Measurements from ENCODE around the gene GGNBP2. TPM values are rescaled to one million over a fixed set of nuclear protein-coding genes. Genes with fewer than 3 reads are reported as not detected.

Gene GGNBP2
- total RNA-seq, 1 experiment from 2014 or later: 58.9 TPM

DNA sequence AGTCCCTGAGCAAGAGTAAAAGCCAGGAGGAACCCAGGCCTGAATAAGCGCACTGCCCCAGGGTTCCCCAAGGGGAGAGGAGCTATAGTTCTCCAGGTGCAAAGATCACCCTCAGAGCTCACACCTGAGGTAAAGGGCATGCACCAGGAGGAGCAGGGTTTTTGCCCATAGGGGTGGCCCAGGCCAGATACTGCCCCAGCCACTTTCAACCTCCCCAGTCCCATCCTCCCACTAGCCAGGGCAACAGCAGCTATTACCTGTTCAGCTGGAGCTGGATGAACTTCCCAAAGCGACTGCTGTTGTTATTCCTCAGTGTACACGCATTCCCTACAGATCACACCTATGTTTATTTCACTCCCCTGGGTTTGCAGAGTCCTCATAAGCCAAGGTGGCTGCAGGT is 29.9 kb upstream of the GGNBP2 start:
- DNase-seq (ENCODE audit: low read depth): no peak

DNA sequence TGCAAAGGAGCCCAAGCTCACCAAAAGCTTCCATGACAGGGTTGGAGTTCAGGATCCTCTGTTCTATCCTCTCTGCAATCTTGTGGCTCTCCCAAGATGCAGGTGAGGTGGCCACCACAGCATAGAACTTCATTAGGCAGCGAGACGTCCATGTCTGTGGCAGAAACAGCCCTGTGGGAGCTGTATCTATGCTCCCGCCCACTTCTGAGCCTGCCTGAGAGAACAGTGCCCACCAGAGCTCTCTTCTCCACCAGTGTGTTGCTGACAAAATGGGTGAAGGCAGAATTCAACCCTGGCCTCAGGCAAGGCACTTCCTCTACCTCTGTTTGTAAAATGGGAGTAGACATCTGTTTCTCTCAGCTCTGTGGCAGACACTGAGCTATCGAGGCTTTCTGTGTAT is 28.9 kb upstream of the GGNBP2 start:
- no peak for DNase-seq (ENCODE audit: low read depth)

DNA sequence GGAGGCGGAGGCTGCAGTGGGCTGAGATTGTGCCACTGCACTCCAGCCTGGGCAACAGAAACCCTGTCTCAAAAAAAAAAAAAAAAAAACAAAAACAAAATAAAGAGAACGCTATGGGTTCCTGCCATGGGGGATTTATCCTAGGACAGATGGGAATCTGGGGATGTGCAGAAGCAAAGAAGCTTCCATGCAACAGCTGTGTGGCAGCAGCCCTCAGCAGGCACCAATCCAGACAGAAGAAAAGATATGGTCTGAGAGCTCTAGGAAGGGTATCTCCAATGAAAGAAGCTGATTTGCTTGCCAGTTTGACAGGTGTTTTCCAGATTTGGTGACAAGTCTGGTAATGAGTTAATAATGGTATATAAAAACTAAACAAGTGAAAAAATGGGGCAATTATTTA is 21.6 kb upstream of the GGNBP2 start:
- no peak for DNase-seq (ENCODE audit: low read depth)

DNA sequence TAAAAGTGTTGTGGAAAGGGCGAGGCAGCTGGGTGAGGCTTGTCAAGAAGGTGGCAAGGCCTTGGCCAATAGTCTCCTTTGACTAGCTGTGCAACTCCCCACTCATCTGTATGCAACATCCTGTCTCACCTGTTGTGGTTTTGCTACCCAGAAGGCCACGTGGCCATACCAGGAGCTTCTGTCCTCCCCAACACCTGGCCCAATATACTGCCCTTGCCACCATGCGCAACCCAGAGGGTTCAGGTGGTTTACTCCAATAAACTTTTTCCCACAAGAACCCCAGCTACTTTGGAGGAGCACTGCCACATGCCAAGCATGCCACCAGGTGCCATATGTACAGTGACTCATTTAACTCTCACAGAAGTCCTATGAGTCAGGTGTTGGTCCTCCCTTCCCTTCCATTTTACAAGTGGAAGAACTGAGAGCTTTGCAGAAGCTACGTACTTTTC is 20.3 kb upstream of the GGNBP2 start:
- DNase-seq (ENCODE audit: low read depth): peak; percentile 72

DNA sequence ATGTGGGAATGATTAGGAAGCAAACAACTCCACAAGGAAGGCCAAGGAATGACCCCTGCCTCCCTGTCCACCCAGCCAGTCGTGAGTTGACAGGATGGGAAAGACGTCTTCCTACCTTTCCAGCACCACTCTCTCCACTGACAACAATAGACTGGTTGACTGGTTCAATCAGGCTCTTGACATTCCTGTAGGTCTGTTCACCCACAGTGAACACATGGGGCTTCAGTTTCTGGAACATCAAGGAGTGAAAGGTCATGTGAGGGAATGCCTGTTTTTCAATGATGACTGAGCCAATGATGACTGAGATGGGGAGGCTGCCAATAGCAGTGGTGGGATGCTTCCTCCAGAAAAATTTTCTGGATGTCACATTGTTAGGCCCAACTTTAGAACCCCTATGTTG is 19.6 kb upstream of the GGNBP2 start:
- peak; percentile 41 for DNase-seq (ENCODE audit: low read depth)

DNA sequence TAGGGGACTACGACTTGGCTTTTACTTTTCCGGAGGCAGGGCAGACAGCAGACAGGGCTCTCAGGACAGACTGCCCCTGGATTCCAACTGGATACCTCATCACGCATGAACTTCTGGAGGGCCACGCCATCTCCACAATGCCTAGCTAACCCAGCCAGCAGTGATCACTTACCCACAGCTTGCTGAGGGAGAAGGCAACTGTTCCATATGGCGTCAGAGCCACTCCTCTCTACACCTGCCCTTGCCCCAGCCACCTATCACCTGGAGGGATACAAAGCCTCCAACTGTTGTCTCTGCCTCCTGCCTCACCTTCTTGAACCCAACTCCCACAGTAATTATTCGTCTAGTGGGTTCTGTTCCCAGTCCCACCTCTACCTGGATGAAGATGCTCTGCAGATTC is 18.8 kb upstream of the GGNBP2 start:
- no peak for DNase-seq (ENCODE audit: low read depth)

DNA sequence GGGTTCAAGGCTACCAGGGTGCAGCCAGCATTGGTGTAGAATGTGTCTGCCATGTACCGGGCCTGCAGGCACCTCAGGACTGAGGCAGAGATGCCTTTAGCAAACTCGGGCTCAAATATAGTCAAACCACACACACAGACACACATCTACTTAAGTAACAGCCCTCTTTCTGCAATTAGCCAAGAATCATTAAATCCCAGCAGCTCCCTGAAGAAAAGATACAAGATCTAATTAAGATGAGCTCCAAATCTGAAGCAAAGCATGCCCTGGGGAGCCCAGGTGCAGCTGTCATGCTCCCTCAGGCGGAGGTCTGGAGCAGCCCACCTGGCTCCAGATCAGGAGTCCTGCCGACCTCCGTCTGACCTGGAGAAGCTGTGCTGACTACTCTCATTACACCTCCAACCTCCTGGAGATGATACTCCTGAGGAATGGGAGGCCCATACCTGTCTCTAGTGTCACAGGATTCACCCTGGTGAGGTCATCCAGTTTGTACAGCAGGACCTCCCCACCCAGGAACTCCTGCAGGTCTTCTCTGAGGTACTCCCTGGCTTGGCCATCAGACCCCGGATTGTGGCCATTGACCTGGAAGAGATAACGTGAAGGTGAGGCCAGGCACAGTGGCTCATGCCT is 17.0 kb upstream of the GGNBP2 start:
- DNase-seq (ENCODE audit: low read depth): no peak

DNA sequence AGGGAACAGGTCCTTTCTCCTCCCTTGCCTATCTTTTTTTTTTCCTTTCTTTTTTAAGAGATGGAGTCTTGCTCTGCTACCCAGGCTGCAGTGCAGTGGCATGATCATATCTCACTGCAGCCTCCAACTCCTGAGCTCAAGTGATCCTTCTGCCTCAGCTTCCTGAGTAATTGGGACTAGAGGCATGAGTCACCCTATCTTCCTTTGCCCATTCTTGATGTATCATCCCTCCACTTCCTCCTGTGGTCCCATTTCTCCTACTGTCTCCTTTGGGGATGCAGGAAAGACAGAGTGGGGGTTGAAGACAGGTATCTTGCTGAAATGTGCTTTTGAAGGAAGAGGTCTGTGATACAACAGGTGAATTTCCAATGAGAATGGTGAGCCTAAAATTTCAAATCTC is 15.6 kb upstream of the GGNBP2 start:
- DNase-seq (ENCODE audit: low read depth): peak; percentile 76

DNA sequence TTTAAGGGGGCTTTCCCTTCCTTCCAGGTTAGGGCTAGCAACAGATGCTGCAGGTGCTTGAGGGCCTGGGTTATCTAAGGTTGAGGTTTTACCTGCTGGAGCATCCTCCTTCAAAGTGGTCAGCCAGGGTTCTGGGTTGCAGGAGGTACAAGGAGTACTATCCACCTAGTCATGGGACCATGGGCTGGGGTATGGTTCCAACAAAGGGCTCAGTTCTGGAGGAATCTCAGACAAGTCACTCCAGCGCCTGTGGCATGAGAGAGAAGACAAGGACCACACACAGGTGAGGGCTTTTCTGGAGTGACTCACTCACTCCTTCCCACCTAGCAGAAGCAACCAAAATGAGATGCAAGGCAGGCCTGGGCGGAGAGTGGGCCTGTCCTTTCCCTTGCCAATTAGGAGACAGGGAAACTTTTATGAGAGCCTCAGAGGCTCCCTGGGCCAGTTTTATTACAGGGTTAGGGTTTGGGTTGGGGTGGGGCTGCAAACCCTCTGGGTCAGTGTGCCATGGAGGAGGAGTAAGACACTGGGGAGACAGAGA is 12.2 kb upstream of the GGNBP2 start:
- DNase-seq (ENCODE audit: low read depth): no peak

DNA sequence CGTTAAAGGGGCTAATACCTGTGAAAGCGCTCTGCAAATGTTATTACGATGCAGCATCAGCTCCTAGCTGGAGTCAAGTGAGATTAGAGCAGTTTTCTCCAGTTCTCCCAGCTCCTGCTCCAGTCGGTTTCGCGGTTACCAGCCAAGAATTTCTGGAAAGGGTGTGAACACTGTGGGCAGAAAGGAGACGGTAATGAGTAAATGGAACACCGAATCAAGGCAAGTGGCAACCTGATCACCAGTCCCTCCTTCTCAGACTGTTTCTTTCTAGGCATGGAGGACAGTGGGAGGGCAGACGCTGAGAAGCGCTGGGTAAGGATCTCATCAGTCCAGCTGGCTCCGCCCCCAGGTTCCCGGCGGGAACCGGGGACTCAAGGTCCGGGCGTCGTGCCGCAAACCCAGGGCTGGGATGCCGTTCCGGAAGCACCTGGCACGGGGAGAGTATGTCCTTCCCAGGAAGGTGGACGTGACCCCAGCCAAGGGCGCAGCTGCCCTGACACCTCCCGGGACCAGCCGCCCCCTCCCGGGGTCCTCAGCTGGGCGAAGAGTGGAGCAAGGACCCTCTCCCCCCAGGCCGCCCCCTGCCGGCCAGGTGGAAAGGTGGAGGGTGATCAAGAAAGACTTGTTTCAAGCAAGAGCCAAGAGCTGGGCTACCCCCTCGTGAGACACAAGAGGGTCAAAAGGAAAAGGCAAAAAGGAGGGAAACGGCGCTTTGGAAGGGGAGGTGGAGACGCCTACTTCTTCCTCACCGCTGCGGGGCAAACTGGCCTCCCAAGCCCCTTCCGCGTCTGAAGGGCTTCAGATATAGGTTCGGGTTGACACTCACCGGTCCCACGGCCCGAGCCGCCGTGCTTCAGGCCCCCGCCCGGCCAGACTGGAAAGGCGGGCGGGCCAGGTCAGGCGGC is 10.5 kb upstream of the GGNBP2 start:
- DNase-seq (ENCODE audit: low read depth): peak; percentile 64

DNA sequence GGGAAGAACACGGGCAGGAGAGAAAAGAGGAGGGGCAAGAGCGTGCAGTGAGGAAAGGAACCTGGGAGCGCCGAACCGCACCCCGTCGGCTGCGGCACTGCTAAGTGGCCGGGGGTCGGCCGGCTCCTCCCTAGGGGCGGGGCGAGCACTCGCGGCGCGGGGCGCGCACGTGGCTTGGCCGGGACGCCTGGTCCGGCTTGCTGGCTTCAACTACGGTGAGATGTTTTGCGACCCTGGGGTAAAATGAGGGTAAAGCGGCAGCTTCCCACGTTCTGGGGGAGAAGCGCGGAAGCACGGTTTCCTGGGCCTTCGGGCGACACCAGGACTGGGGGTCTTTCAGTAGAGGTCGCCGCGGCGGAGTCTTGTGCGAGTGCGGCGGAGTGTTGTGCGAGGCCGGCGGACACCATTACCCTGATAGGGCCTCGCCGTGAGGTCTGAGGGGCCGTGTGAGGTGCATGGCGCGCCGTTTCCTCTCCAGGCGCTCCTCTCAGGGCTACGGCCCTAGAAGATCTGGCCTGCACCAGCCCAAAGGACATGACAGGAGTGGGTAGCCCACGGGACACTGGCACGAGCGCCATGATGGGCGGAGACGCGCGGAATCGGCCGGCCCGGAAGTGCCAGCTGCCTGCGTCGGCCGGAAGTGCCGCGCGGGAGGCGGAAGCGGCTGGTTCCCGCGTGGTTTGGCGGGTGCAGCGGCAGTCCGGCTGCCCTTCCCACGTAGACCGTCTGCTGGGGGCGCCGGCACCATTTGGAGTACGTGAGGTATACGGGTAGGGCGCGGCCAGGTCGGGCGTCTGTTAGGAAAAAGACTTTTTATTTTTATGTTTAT is 9.7 kb upstream of the GGNBP2 start, which contains the start of the genes MYO19 and PIGW:
Gene MYO19 (minus strand): TSS at position 29 of the 829 bp plus-strand sequence. CDS start 2,330 bp downstream, outside the sequence.
Gene PIGW (plus strand): TSS at position 148 of the 829 bp plus-strand sequence. CDS start 2,115 bp downstream, outside the sequence.
- DNase-seq (ENCODE audit: low read depth): peak; percentile 88

DNA sequence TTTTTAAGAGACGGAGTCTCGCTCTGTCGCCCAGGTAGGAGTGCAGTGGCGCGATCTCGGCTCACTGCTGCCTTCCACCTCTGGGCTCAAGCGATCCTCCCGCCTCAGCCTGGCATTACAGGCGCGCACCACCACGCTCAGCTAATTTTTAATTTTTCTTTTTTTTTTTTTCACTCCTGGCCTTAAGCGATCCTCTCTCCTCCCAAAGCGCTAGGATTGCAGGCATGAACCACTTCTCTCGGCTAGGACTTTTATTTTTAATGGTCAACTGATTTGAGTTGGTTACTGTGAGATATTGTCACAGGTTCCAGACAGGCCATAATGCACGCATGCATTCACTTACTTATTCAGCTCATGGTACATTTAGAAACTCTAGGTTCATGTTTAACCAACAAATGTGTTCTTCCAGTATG is 9.0 kb upstream of the GGNBP2 start:
- no peak for DNase-seq (ENCODE audit: low read depth)

DNA sequence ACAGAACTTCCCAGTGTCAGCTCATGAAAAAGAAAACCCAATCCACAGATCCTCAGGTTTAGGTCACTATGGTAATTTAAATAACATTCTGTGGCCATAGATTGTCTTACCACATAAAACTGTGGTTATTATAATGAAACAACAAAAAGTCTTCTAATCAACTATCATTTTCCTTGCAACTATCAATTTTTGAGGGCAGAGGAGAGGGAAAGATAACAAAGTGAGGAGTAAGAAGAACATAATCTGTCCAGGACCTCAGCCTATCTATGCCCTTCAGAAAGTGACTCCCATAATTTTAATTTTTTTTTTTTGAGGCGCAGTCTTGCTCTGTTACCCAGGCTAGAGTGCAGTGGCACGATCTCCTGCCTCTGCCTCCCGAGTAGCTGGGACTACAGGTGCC is 4.0 kb upstream of the GGNBP2 start:
- no peak for DNase-seq (ENCODE audit: low read depth)

DNA sequence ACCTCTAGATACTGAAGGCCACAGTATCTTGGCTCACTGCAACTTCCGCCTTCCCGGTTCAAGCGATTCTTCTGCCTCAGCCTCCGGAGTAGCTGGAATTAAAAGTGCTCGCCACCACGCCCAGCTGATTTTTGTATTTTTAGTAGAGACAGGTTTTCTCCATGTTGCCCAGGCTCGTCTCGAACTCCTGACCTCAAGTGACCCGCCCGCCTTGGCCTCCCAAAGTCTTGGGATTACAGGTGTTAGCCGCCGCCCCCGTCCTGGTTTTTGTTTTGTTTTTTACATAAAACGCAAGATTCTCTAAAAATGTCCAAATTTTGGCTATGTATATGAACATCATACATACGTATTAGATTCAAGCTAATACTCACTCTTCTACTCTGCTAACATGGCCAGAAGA is 2.0 kb upstream of the GGNBP2 start:
- no peak for DNase-seq (ENCODE audit: low read depth)

DNA sequence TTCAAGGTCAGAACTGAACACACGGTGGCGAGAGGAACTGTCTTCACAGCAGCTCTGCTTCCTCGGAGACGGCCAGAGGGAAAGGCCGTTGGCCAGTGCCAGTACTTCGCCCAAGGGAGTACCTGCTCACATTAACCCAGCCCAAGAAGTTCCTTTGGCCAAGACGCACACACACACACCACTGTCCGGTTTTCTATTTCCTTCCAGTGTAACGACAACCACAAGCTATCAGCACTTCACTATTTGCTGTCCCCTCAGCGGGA is 744 bp upstream of the GGNBP2 start:
- no peak for DNase-seq (ENCODE audit: low read depth)

DNA sequence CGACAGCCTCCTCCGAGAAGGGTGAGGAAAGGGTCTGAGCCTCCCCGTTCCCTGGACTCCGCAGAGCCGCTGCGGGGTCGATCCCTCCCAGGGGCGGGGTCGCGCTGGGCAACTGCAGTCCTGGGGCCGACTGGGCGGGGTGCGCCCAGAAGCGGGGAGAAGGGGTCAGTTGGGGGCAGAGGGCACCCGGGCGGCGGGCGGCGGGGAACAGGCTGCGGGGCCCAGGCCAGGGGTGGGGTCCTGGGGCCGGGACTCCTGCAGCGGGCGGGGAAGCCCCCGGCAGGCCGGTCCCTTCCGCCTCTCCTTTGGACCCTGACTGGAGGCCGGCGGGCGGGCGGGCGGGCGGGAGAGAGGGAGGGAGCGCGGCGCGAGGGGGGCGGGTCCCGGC is 352 bp downstream of the GGNBP2 start:
- DNase-seq (ENCODE audit: low read depth): no peak

DNA sequence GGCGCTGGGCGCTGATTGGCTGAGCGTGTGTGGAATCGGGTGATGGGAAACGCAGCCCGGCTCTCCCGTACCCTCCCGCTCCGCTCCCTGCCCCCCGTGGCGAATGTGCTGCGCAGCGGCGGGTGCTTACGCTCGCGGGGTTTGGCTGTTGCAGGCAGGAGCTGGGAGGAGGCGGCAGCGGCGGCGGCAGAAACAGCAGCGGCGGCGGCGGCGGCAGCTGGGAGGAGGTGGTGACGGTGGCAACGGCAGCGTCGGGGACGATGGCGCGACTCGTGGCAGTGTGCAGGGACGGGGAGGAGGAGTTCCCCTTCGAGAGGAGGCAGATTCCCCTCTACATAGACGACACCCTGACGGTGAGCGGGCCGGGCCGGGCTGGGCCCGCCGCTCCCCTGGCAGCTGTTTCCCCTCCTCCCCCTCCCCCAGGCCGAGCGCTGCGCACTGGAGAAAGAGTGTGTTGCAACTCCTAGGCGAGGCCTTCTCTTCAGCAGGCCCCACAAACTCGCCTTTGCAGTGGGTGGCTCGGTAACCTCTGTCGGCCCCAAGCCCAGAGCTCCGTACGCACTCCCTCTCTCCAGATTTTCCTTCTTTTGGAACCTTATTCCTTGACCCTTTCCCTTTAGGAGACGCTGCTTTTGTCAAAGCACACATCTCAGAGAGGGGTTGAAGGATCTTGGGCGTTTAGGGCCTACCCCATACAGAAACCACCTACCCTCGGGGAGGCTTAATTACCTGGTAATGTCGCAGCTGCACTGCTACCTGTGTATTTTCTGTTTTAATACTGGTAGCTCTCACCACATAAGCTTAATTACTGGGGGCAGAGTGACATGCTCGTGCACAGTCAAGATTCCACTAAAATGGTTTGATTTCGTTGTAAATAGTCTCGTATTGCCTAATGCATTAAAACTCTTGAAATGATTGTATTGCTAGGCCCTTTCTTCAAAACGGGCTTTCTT is 1.0 kb downstream of the GGNBP2 start:
- DNase-seq (ENCODE audit: low read depth): peak; percentile 93

DNA sequence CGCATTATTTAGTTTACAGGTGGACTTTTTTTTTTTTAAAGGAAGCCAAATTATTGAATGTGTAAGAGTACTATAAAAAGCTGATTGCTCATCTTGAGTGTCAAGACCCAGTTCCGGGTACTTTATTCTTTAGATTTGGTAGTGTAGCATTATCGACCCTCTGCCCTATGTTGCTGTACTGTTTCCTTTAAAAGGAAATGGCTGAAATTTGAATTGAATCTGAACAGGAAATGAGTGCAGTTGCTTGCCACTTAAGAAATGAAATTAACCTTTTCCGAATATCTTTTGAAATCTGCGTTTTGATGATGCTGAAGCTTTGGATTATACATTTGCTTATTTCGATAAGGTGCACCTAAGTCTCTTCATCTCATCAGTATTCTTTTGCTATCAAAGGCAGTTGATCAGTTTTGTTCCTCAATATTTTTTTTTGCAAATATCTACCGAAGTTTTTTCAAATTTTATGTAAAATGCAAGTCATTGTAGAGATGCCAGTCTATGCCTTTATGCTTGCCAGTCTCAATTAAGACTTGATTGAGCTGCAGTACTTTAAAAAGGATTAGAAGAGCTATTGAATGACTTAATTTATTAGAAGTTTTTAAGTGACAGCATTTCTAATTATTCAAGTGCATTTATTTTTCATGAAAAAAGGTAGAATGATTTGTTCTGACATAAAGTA is 1.8 kb downstream of the GGNBP2 start:
- no peak for DNase-seq (ENCODE audit: low read depth)

DNA sequence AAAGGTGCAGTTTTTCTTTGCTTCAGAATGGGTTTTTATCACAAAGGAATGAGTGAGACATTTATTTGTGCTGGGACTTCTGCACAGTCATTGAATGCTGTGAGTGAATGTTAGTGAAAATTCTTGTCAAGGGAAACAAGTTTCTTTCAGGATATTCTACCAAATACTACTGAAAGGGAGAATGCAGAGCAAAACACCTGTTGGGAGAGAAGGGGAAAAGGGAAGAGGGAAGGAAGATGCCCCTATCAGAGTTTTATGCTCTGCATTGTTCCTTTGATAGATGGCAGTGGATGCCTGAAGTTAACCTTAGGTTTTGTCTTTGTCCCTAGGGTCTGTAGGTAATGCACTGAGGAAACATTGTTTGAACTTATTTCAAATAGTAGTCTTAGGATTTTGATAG is 3.1 kb downstream of the GGNBP2 start:
- no peak for DNase-seq (ENCODE audit: low read depth)
